Left renal pelvis (tissue), 4 donors: ENCODE data around the gene MEGF6. TPM values are rescaled to one million over a fixed set of nuclear protein-coding genes. Genes with fewer than 3 reads are reported as not detected.

ENCODE experiments used
- DNase-seq, 4 donors: peaks; one replicate each; pipeline ENCODE4 v3.0.0-alpha.2; 2013; ENCODE audit warnings: low read depth in 4 of 4, low spot score in 3 of 4
- polyA plus RNA-seq, 4 donors: library from polyadenylated mRNA; unstranded; fragments of 120-200 nt; gene quantifications; one replicate each; pipeline ENCODE4 v1.2.1, GENCODE V29; 2013; ENCODE audit not compliant: insufficient read length in 4 of 4

The MEGF6 gene
- polyA plus RNA-seq, 4 donors: 8.1 to 26.3 (median 14.0) TPM

DNA sequence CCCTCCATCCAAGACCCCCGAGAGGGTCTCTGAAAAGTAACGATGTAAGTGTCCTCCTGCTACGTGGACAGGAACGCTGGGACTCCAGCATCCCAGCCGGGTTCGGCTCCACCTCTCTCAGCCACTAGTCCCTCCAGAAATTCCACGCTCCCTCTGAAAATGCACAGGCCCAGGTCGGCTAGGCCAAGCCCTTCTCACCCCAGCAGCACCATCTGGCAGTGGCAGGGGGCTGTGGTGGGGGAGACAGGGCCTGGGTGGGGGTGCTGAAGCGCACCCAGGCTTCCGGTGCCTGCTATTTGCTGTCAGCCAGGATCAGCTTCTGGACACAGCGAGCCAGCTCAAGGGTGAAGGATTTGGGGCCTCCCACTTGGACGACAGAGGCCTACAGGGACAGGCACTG lies 83.5 kb downstream of the MEGF6 start:
- no peak for DNase-seq

DNA sequence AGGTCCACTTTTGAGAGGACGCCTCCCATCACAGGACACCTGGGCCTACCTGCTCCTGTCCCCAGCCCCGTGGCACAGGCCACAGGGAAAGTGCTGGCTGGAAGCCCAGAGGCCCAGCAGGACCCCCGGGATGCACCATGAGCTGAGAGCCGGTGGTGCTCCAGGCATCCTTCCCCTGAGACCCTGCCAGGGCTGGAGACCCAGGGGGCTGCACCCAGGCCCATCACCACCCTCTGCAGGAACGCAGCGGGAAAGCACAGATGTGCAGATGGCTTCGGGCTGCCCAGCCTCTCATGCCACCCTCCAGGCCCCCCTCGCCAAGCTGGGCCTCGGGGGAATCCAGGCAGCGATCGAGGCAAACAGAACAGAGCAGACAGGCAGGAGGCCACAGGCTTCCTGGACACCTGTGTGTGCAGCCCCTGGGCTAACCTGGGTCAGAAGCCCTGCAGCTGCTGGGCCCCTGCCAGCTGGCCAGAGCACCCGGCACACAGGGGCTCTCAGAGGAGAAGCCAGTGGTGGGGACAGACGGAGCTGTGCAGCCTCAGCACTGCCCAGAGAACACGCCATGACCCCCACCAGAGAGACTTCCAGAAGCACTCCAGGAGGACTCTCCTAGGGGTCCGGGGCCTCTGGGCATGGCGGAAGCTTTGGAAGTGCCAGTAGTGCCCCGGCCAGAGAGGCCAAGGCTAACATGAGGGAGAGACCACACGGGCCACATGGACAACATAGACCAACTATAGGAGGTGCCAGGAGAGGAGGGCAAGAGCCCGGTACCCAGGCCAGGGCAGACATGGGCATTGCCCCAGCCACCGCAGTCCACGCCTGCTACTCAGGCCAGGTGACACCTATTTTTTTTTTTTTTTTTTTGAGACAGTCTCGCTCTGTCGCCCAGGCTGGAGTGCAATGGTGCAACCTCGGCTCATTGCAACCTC lies 85.5 kb downstream of the MEGF6 start:
- DNase-seq: no peak

DNA sequence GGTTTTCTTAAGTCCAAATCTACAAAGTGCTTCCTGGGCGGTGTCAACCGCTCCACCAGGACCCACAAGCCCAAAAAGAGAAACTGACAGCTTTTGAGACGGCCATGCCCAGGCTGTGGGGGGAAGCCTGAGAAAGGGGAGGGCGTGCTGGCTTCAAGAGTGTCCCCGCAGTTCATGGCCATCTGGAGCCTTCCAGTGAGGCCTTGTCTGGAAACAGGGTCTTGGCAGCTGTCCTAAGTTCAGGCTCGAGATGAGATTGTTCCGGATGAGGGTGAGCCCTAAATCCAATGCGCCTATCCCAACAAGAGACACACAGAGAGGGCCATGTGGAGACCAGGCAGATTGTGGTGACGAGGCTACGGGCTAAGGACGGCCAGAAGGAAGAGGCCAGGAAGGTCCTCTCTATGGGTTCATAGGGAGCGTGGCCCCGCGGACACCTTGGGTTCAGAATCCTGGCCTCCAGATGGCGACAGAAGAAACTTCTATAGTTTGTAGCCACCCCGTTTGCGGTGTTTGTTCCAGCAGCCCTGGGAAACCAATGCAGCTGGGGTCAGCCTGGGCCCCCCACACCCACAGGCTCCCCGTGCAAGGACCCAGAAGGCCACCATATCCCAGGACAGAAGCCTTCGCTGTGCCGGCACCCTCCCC lies 86.6 kb downstream of the MEGF6 start:
- no peak for DNase-seq

DNA sequence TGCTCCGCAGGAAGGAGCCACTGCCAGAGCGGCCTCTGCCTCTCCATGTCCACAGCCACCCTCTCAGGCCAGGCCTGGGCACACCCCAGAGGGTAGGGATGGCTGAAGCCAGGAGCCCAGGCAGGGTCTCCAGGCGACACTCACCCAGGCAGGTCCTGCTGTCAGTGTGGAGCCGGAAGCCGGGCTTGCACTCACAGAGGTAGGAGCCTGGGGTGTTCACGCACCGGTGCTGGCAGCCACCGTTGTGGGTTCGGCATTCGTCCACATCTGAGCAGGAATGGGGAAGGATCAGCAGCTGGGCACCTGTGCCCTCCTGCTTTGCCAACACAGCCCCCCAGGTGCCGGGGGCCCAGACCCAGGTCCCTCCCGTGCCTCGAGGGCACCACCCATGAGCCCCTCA lies 87.3 kb downstream of the MEGF6 start:
- DNase-seq: no peak

DNA sequence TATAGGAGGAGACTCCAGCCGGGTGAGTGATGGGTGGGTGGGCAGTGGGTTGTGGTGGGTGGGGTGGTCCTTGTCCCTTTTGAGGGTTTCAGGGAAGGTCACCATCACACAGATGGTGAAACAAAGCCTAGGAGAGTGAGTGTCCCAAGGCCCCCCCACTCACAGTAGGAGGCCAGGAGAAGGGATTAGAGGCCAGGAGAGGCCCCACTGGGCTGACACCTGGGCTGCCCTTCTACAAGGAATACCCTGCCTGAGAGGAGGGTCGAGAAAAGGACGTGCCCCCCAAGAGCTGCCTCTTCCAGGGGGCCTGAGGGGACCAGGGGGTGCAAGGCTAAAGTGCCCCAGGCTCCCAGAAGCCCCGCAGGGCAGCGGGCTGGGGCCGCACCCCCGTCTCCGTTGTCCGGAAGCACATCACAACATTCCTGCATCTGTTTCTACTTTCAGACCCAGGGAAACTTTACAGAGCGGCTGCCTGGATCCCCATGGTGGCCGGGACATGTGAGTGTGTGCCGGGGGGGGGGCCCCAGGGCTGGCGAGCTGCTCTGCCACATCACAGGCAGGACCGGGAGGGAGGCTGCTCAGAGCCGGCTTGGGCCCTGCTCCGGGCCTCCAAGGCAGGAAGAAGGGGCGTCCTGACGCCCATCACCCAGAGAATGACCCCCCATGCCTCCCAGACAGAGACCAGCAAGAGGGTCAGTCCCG lies 88.6 kb downstream of the MEGF6 start:
- DNase-seq: no peak

DNA sequence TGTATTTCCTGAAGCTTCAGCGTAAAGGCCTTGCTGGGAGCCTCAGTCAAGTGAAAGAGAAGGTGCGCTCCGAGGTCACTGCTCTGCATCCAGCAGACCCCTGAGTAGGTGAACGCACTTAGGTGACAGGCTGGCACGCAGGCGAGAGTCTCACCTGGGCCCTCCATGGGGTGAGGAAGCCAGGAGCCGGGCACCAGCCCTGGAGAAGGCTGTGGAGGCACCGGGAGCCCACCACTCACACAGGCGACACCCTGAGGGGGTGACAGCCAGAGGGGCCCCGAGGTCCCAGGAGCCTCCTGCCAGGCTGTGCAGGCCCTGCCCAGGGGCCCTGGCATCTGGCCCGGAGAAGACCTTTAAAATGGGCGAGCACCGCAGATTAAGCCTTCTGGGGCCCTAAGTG lies 89.2 kb downstream of the MEGF6 start:
- DNase-seq: no peak

DNA sequence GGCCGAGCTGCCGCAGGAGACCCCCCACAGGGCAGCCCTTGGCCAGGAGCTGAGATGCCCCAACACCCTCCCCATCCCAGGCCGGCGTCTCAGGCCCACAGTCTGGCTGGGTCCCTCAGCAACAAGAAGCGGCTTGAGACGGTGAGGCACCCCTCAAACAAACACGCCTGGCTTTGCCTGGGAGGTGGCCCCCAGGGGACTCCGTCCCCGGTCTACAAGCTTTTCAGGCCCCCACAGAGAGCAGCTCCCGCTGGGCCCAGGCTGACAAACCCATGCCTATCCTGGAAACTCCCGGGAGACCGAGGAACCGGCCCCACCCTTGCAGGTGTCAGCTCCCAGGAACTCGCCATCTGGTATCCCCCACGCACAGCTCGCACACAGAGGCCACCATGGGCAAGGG lies 89.9 kb downstream of the MEGF6 start:
- DNase-seq: no peak

DNA sequence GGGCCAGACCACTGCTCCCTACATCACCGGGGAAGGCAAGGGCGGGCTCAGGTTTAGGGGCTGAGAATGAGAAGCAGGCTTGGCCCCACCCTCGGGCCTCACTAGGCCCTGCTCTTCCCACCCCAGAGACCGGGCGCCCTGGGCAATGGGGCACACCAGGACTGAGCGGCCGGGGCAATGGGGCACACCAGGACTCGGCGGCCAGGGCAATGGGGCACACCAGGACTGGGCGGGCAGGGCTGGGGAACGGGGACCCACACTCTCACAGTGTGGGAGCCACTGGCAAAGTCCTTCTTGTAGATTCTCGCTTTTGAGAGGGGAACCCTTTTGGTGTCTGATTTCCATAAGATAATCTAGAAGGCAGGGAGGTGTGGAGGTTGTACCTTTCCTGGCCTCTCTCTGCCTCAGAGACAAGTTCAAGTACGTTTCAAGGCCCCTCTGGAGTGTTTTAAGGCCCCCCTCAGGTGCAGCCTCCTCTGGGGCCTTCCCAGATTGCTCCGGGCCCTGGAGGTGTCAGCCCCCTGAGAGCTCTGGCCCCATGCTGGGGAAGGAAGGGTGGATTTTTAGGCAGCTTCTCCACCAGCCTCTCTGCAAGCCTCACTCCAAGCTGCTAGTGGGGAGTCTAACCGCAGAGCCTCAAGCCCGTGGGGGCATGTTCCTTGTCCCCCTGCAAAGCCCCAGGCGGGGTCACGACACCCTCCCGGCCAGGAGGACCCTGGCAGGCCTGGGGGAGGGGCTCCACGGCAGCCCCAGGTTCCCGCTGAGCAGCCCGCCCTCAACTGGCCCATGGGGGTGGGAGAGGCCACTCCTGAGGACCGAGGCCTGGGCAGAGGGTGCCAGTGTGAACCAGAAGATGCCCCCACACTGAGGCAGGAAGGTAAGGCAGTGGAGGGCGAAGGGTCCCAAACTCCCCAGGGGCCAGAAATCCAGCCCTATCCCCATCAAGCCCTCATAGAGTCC lies 90.6 kb downstream of the MEGF6 start:
- DNase-seq: no peak

DNA sequence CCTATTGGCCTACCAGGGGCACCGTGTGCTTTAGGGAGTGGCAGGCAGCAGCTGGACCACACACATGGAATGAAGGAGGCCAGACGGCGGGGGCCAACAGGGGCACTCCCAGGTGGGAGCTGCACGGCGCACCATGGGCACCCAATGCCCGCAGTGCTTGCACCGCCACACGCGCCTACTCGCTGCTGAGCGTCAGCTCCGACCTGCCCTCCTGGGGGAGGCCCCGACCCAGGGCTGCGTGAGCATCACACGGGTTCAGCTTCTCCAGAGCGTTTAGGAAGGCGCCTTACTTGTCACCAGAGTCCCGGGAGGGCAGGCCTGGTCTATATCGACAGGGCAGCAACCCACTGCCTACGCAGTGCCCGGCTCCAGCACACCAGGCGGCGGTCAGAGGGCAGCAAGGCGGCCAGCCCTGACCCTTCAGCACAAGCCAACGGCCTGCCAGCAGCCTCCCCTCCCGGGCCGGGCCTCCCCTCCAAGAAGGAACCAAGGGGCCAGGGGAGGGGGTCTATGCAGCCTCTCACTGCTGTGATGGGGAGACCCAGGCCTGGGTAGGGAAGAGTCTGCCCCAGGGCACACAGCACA lies 91.9 kb downstream of the MEGF6 start:
- DNase-seq: no peak

DNA sequence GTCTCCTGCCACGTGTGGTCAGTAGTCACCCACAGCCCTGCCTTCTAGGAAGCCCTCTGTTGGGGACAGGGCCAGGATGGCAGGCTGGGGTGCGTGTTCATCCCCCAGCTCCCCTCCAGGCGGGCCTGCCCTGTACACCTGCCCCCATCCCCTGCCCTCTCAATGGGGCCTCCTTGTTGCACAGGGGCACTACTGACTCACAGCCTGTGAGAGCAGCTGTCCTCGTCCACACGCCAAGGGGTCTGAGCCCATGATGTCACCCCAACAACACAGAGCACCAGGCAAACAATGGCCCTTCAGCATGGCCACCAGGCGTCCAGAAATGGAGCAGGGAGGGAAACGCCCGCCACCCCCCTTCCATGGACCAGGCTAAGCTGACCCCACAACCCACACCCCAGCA lies 92.6 kb downstream of the MEGF6 start:
- no peak for DNase-seq

DNA sequence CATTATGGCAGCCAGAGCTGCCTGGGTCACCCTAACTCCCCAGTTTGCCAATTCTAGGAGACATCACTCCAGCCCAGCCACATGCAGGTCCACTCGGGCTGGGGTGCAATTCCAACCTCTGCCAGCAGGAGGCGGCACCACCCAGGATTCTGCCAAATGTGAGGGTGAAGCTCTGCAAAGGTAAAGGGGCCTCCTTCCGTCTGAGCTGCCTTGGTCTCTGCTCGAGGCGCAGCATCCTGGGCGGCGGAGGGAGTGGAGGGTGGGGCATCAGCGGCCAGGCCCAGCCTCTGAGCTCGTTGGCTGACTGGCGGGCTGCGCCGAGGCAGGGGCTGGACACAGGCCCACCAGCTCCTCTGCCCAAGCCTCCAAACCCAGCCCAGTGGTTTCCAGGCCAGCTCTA lies 93.1 kb downstream of the MEGF6 start:
- DNase-seq: no peak

DNA sequence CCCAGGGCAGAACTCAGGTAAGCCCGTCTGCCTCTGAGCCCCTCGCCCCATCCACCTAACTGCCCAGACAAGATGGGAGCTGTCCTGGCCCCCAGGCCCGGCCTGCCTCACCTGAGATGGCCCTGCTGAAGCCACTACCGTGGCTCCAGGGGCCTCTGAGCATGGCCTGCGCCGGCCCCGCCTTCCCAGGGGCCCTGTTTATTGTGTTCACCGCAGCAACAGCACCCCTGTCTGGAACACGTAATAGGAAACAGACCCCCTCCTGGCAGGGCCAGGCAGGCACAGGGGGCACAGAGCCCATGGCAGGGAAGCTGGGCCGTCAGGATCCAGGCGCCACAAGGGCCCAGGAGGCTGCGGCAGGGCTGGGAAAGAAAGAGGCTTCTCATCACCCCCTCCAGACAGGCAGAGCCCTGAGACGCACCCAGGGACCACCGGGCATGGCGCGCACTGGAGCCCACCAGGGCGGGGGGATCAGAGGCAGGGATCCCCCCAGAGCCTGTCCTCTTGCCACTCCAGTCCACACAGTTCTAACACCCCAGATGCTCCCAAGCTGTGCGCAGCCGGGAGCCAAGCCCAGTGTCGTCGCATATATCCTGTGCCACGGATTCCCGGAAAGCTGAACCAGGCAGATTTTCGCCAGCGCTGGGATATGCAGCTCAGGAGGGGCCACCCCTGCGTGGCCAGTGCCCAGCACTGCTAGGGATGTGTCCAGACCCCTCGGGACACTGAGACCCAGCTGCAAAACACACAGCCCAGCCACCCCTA lies 94.2 kb downstream of the MEGF6 start:
- no peak for DNase-seq

DNA sequence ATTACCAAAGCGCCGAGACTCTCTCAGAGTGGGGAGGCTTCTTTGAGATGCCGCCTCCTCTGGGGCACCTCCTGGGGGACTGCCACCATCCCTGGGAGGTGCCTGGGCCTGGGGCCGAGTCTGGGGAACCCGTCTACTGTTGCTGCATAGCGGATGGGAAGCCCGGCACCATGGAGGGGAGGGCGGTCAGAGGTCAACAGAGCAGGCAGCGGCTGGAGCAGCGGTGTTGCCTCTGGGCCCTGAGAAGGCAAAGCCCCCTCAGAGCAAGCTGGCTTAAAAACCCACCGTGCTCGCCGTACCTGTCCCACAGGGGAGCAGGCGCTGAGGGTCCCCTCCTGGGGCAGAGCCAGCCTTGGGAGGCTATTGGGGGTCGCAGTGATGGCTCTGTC lies 94.8 kb downstream of the MEGF6 start:
- DNase-seq: no peak

DNA sequence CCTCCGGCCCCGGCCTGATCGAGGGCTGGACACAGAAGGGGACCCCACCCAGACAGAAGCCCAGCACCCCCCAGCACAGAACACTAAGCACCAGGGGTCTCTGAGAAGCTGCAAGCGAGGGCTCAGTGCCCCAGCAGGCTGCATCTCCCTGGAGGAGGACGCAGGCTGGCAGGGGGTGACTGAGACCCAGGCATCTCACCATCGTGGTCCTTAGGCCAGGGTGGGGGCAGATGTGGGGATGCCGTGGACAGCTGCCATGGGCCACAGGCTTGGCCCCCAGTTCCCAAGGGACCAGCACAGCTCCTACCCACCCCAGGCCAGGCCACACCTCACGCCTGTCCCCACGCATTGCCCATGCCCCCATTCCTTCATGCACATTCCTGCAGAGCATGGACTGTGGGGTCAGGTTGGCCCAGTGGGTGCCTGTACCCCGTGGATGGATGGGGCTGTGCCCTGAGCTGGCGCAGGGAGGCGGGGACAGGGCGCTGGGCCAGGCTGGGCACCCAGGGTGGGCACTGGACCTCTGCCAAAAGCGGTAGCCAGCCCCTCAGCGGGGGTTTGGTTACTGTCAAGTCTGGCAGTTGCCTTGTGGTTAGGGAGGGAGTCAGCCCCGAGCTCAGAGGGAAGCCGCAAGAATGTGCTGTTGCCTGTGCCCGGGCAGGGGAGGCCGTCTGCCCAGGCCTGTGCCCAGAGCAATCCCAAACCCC lies 95.4 kb downstream of the MEGF6 start:
- DNase-seq: no peak

DNA sequence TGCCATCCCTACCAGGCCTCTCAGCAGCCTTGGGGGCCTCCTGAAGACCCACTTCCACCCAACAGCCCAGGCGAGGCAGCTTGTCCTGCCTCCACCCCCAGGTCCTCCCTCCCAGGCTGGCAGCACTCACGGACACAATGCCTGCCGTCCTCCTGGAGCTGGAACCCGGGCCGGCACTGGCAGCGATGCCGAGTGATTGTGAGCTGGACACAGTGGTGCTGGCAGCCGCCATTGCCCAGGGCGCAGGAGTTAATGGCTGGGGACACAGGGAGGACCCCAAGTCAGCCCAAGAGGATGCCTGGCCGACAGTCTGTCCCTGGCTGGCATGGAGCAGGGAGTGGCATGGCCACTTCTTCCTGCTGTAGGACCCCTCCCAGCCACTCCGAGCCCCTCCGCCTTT lies 96.0 kb downstream of the MEGF6 start:
- DNase-seq: no peak

DNA sequence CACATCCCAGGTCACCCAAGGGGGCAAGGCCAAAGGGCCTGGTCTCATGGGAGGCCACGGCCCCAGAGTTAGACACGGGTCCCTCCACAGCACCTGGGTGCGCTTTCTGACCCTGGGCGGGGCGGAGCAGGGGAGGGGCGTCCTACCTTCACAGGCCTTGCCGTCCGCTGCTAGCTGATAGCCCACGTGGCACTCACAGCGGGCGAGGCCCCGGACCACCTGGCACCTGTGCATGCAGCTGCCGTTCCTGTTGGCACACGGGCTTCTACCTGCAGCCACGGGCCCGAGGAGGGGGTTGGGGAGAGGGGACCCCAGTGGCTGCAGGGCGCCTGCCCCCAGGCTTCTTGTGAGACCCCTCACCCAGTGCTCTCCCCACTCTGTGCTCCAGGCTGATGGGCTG lies 96.9 kb downstream of the MEGF6 start:
- no peak for DNase-seq

DNA sequence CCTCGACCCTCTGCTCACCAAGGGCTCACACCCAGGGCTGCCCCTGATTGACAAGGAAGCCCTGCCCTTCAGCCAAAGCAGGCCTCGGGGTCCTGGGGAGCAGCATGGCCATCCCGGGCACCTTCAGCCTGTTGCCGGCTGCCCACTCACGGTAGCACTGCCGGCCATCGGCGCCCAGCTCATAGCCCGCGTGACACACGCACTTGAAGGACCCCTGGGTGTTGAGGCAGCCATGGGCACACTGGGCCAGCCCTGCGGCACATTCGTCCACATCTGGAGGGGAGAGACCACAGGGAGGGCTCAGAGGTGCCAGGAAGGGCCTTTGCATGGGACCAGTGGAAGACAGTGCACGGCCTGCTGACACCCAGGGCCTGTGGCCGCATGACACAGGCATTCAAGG lies 99.5 kb downstream of the MEGF6 start:
- DNase-seq: no peak

DNA sequence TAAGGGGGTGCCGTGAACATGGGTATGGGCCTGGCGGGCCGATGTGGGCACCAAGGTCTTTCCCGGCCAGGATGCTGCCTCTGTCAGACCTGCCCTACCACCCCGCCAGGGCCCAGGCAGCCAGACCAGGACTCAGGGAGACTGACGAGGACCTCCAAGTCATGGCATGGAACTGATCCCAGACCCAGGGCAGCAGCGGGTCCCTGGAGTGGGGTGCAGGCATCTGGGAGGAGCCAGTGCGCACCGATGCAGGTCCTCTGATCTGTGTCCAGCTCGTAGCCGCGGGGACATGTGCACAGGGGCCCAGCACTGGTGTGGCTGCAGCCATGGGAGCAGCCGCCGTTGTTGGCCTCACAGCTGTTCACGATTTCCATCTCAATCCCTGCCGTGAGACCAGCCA lies 100.0 kb downstream of the MEGF6 start:
- DNase-seq: no peak

DNA sequence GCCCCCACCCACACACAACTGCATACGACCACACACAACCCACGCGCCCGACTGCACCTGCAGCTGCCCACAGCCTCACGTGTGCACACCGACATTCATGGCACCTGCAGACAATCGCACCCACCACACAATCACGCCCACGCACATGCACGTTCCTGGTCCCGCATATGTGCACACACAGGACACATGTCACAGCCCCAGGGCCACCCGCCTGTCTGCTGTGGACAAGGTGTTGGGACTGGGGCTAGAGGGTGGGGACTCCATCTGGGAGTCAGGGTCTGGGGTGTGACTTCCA lies 100.4 kb downstream of the MEGF6 start:
- no peak for DNase-seq
